SU-DHL-6 (cell line): ENCODE data around the gene TNS4.

Experiments
- CTCF ChIP-seq: fragments of 200-600 bp; sonication (generic); IDR thresholded peaks from one replicate; pipeline ENCODE4 v1.5.1; 2017; ENCODE audit warnings: antibody characterized with exemption, mild to moderate bottlenecking, low read length, moderate library complexity; ENCODE audit not compliant: insufficient read depth, poor library complexity, severe bottlenecking
- EZH2phosphoT487 ChIP-seq: fragments of 200-600 bp; sonication (generic), shearing (Covaris generic); conservative IDR thresholded peaks from 2 replicates; pipeline ENCODE4 v1.6.1; 2018; ENCODE audit warnings: mild to moderate bottlenecking, antibody characterized with exemption, low read length, moderate library complexity, mixed read lengths

GRCh38 chr17:40540448-40540847 is 39.0 kb upstream of the TNS4 start:
- TF ChIP-seq CTCF (no peak), EZH2phosphoT487 (no peak)
